Retina (tissue), 1 donor: ENCODE data around the gene BRD3OS.
"Not testable (repeated sequence)": the region's sequence is repeated elsewhere in the genome, so short reads cannot be mapped to it uniquely, and the experiment has no call there.

ENCODE experiments used
- DNase-seq: peaks from one replicate; pipeline ENCODE4 v3.0.0-alpha.2; 2016

BRD3OS gene

GRCh38 chr9:134066526-134066912 lies 41.2 kb downstream of the BRD3OS start:
- no peak for DNase-seq

DNA sequence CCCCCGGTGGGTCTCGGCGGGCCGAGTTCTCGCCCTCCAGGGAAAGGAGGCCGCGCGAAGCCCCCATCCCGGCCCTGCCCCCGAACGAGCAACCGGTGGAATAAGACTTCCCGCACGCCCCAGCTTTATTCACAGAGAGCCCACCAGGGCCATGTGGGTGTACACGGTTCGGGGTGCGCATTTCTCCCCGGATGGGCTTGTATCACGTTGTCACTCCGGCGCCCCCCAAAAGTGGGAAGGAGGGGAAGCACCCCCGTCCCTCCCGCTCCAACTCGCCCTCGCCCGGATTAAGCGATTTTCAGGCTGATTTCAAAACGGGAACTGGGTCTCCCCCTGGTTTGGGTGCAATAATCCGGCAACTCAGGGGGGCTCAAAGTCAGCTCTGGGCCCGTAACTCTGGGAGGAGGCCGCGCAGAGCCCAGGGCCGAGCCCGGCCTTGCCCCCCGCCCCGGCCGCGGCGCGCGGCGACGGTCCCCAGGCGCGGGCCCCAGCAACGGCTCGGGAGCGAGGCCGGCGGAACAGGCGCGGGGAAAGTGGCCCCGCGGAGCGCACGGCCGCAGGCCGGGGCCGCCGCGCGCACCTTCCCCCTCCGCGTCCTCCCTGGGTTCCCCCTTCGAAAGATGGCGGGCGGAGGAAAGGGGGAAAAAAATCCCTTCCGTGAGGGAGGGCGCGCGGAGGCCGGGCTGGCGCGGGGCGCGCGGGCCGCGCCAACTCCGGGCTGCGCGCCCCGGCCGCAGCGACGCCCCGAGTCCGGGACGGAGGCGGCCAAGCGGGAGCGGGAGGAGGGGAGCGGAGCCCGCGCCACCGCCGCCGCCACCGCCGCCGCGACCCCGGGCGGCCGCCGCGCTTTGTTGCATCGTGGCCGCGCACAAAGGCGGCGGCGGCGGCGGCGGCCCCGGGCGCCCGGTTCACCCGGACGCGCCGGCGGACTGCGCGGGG lies 41.9 kb downstream of the BRD3OS start:
- no peak for DNase-seq

DNA sequence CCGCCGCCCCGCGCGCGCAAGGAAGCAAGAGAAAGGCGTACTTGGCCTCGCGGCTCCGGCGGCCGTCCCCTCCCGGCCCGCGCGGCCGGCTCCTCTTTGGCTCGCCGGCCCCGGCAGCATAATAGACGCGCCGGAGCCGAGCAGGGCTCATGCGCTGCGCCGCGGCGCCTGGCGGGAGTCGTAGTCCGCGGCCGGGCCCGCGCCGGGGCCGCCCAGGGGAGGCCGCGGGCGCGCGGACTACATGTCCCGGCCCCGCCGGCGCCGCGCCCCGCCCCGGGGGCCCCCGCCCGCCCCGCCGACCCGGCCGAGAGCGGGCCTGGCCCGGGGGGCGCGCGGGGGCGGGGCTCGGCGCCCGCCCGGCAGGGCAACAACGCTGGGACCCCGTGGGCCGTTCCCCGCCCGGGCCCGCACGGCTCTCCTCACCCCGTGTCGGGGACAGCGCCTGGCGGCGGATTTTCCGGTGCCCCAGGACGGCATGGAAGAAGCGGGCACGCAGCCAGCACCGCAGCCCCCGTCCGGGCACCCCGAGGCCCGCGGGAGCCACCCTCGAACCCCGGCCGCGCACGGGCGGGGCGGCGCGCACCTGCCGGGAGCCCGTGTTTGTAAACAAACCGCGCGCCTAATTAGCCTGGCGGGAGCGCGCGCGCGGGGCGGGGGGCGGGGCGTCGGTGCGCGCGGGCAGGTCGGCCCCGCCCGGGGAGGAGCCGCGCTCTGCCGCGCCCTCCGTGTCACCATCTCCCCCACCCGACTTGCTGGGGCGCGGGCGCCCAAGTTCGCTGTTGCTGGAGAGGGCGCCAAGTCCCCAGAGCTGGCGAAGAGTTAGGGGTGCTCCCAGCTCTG lies 42.8 kb downstream of the BRD3OS start, which contains the start of gene BRD3:
Gene BRD3, minus strand, starts transcription at position 123 of the 840 bp plus-strand sequence. CDS start 14,549 bp downstream, outside the sequence.
- peak; percentile 86 for DNase-seq

- DNase-seq, result peak; percentile 85
Measured at GRCh38 chr9:134068744-134069479, 43.6 kb downstream of the BRD3OS start.

- DNase-seq, result no peak
Measured at GRCh38 chr9:134069480-134070399, 44.5 kb downstream of the BRD3OS start.

GRCh38 chr9:134071149-134071548 lies 45.9 kb downstream of the BRD3OS start:
- no peak for DNase-seq

- not testable (repeated sequence) for DNase-seq
Measured at GRCh38 chr9:134072683-134073082, 47.4 kb downstream of the BRD3OS start.

- no peak for DNase-seq
Measured at GRCh38 chr9:134073500-134073899, 48.2 kb downstream of the BRD3OS start.

- not testable (repeated sequence) for DNase-seq
Measured at GRCh38 chr9:134075689-134076088, 50.4 kb downstream of the BRD3OS start.

- DNase-seq, result no peak
Measured at GRCh38 chr9:134076644-134077043, 51.4 kb downstream of the BRD3OS start.
